Right ventricle myocardium inferior (tissue), 1 donor: ENCODE results near the gene STK38. TPM values are rescaled to one million over a fixed set of nuclear protein-coding genes. Genes with fewer than 3 reads are reported as not detected.
"Not testable (repeated sequence)": the region's sequence is repeated elsewhere in the genome, so short reads cannot be mapped to it uniquely, and the experiment has no call there.

Experiments
- ATAC-seq: fragments of 200-7000 bp; cut with Tn5 transposase; one replicate; pipeline ENCODE4 v1.9.1; 2020; ENCODE audit warnings: mild to moderate bottlenecking, moderate library complexity
- DNase-seq: peaks from one replicate; pipeline ENCODE4 v3.0.0; 2021; ENCODE audit errors: missing footprints
- intact Hi-C: fragments of 100-400 bp; cut with DNase I; formaldehyde crosslinking; loops from one replicate; pipeline ENCODE4 v1.11.0; 2022
- total RNA-seq: library from RNA; stranded (reverse); fragmentation: NEBNext Ultra II Directional; extraction: Animal tissue kit (Norgen Biotek cat#: 25700); gene quantifications from one replicate; pipeline ENCODE4 v1.2.1, GENCODE V29; 2021
- donor health status: DM: no; HTN: yes; CAD: no; lungs with severe emphysema.

The STK38 gene
- total RNA-seq, 1 donor from 2014 or later, result 22.6 TPM

DNA sequence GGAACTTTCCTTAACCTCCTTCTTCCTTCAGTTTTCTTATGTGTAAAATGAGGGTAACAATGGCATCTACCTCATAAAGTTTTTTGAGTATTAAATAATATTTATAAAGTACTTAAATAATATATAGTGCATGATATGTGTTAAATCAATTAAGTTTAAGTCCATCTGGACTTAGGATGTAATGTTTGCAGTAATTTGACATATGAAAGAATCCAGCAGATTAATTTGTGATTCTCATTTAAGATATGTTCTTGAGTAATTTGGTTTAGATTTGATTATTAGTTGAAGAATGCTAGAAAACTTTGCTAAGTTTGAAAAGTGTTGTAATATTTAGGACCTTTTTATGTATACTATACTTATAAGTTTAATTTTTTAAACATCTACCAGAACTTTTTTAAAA, 86.4 kb downstream of the STK38 start:
- ATAC-seq (no peak), DNase-seq (no peak)
- intact Hi-C loops, result no loop called here

GRCh38 chr6:36459501-36459900, 87.8 kb downstream of the STK38 start:
- DNase-seq, result no peak
- ATAC-seq, result no peak
- intact Hi-C loops, result no loop called here

- no peak for DNase-seq
- ATAC-seq, result no peak
- intact Hi-C loops, result no loop called here
Observed at GRCh38 chr6:36455486-36456027, 91.7 kb downstream of the STK38 start.

- intact Hi-C loops, ATAC-seq, DNase-seq: not testable (repeated sequence)
Observed at GRCh38 chr6:36452897-36453296, 94.4 kb downstream of the STK38 start.

- DNase-seq, ATAC-seq, intact Hi-C loops: not testable (repeated sequence)
Observed at GRCh38 chr6:36449173-36449572, 98.1 kb downstream of the STK38 start.

GRCh38 chr6:36445621-36446020, 101.7 kb downstream of the STK38 start:
- intact Hi-C loops, result loop anchor here (2.0 kb wide), 1 partner anchor 101 kb away; the partner anchor contains the start of gene STK38
- no peak for DNase-seq

GRCh38 chr6:36444470-36444869, 102.8 kb downstream of the STK38 start:
- DNase-seq (no peak), ATAC-seq (no peak)
- intact Hi-C loops, result loop anchor here (2.0 to 5.0 kb wide), 3 partner anchors 102 to 238 kb away; partner anchors contain the start of genes SRSF3 and STK38

More at GRCh38 chr6:36445621-36446020, 101.7 kb downstream of the STK38 start:
- no peak for ATAC-seq

Other genes starting within 250 kb of the STK38 start
- gene BNIP5, start 210.6 kb downstream of the STK38 start, total RNA-seq, result not detected
- gene ETV7, start 159.8 kb downstream of the STK38 start, total RNA-seq, result 0.38 TPM
- gene PXT1, start 104.6 kb downstream of the STK38 start, total RNA-seq, result not detected
- 26.4 TPM for gene KCTD20, start 104.5 kb downstream of the STK38 start, total RNA-seq
- gene SRSF3, start 46.9 kb upstream of the STK38 start, total RNA-seq, result 119 TPM
- 63.8 TPM for gene CDKN1A, start 131.2 kb upstream of the STK38 start, total RNA-seq
- 0.08 TPM for gene RAB44, start 150.3 kb upstream of the STK38 start, total RNA-seq